GM10266 (cell line): ENCODE results near the gene VPS26C.

ENCODE experiments used
- DNase-seq: peaks from one replicate; pipeline ENCODE4 v3.0.0; 2012; ENCODE audit errors: extremely low spot score
- CTCF ChIP-seq: IDR thresholded peaks from 2 replicates; pipeline ENCODE4 v1.5.1; 2012; ENCODE audit warnings: mild to moderate bottlenecking, low read depth; ENCODE audit not compliant: control insufficient read depth, insufficient read depth; ENCODE audit errors: missing control alignments

Gene VPS26C

GRCh38 chr21:37188825-37189224 lies 78.3 kb downstream of the VPS26C start:
- DNase-seq, result no peak
- TF ChIP-seq CTCF, result no peak

GRCh38 chr21:37186983-37187382 lies 80.2 kb downstream of the VPS26C start:
- no peak for DNase-seq
- no peak for TF ChIP-seq CTCF

GRCh38 chr21:37184784-37185593 lies 82.1 kb downstream of the VPS26C start:
- no peak for DNase-seq
- no peak for TF ChIP-seq CTCF

- TF ChIP-seq CTCF, result no peak
- DNase-seq, result no peak
These were observed 83.4 kb downstream of the VPS26C start for GRCh38 chr21:37183749-37184148.

- no peak for DNase-seq
These were observed 84.9 kb downstream of the VPS26C start for GRCh38 chr21:37182222-37182621.

GRCh38 chr21:37181059-37181458 lies 86.1 kb downstream of the VPS26C start:
- DNase-seq, result no peak
- no peak for TF ChIP-seq CTCF

More at GRCh38 chr21:37182222-37182621, 84.9 kb downstream of the VPS26C start:
- TF ChIP-seq CTCF, result no peak

- TF ChIP-seq CTCF, result no peak
- DNase-seq, result no peak
These were observed 90.4 kb downstream of the VPS26C start for GRCh38 chr21:37176716-37177115.
